ENCODE results near the gene ORAI3. TPM values are rescaled to one million over a fixed set of nuclear protein-coding genes. Genes with fewer than 3 reads are reported as not detected.

ORAI3 gene
- total RNA-seq, 1 experiment from 2014 or later: 9.0 TPM

- Histone ChIP-seq H3K4me2 (ENCODE audit: low read length) (no peak overlapping the region), H4K20me1 (ENCODE audit: insufficient read depth) (no peaks in the 10 kb centered on the region), H3K27me3 (ENCODE audit: insufficient read depth, low read length) (no peaks in the 10 kb centered on the region), H3K27ac (ENCODE audit: low read depth, low read length) (no peak overlapping the region), H3K9ac (ENCODE audit: low read length) (no peak overlapping the region), H3K9me2 (ENCODE audit: insufficient read depth) (no peaks in the 10 kb centered on the region), H3K4me1 (ENCODE audit: control insufficient read depth in 1 of 2, insufficient read depth in 2 of 2, low read length in 2 of 2) (peaks cover 14 to 22% of the 10 kb centered on the region in 2 experiments), H2AFZ (ENCODE audit: low read depth, low read length, poor library complexity, severe bottlenecking) (no peak overlapping the region), H3K9me3 (ENCODE audit: control insufficient read depth in 1 of 2, insufficient read depth in 1 of 2, low read depth in 1 of 2, low read length in 2 of 2) (no peaks in the 10 kb centered on the region), H3K36me3 (ENCODE audit: control insufficient read depth in 1 of 2, insufficient read depth in 2 of 2, low read length in 2 of 2) (no peaks in the 10 kb centered on the region), H3K4me3 (replicated peaks in 1 of 2; ENCODE audit: low read depth in 1 of 2, low read length in 2 of 2) (no peak overlapping the region), H3K79me2 (ENCODE audit: insufficient read depth, low read length) (no peaks in the 10 kb centered on the region)
- no peak for DNase-seq (ENCODE audit: low read depth, low spot score)
- RAD21 ChIA-PET (ENCODE audit: low non-redundant PET in 1 of 2, low total read pairs in 2 of 2, uncharacterized antibody in 2 of 2, unreplicated experiment in 2 of 2): no interaction called here
- no peak for ATAC-seq
- TF ChIP-seq CTCF (IDR thresholded peaks at IDR 0.05 in 2 of 3, conservative IDR thresholded peaks at IDR 0.05 in 1 of 3; ENCODE audit: borderline replicate concordance in 1 of 3, insufficient read depth in 1 of 3, low read depth in 2 of 3, low read length in 2 of 3) (no peak), ZFX (IDR thresholded peaks at IDR 0.05) (no peak), CBX3 (IDR thresholded peaks at IDR 0.05; ENCODE audit: low read depth) (no peak), SRF (IDR thresholded peaks at IDR 0.05; ENCODE audit: low read depth) (no peak), TCF7L2 (IDR thresholded peaks at IDR 0.05; ENCODE audit: borderline replicate concordance, extremely low read depth, insufficient read depth, insufficient read length) (no peak), MAX (IDR thresholded peaks at IDR 0.05) (no peak), FOSL1 (IDR thresholded peaks at IDR 0.05; ENCODE audit: low read depth) (no peak), JUND (IDR thresholded peaks at IDR 0.05) (no peak), CEBPB (IDR thresholded peaks at IDR 0.05; ENCODE audit: low read depth) (no peak), EZH2 (IDR thresholded peaks at IDR 0.05) (no peak), ELF1 (IDR thresholded peaks at IDR 0.05; ENCODE audit: borderline replicate concordance, low read depth) (no peak), SIN3A (IDR thresholded peaks at IDR 0.05; ENCODE audit: low read depth) (no peak), EGR1 (IDR thresholded peaks at IDR 0.05; ENCODE audit: low read depth) (no peak), REST (IDR thresholded peaks at IDR 0.05; ENCODE audit: low read depth) (no peak), ZBTB33 (IDR thresholded peaks at IDR 0.05; ENCODE audit: extremely low read depth, insufficient replicate concordance, low read length) (no peak)
- BruUV-seq (replicated peaks): no TSS peak
- CTCF ChIA-PET: no interaction called here
- POLR2A ChIA-PET: no interaction called here
- intact Hi-C loops (cut with micrococcal nuclease): no loop called here
Observed at GRCh38 chr16:31002862-31003341, 54.0 kb downstream of the ORAI3 start.
